HEK293 (cell line): ENCODE measurements around the gene SOX5.

Experiments
- CTCF ChIA-PET: fragments of 350-600 bp; formaldehyde crosslinking; extraction: SDS; loops from one replicate; lab custom pipeline; 2021; ENCODE audit warnings: antibody characterized with exemption; lab: Yijun Ruan, JAX
- POLR2A ChIA-PET: fragments of 300-600 bp; formaldehyde crosslinking; extraction: SDS; loops from one replicate; lab custom pipeline; 2020; ENCODE audit warnings: antibody characterized with exemption, inconsistent platforms; lab: Yijun Ruan, JAX
- H3K27ac ChIP-seq: fragments of 200-500 bp; sonication (Bioruptor generic); 2 replicates; pipeline ENCODE4 v1.5.1; 2014; ENCODE audit warnings: low read depth, low read length, control low read depth, inconsistent platforms; ENCODE audit errors: extremely low read depth
- H3K36me3 ChIP-seq, 2 experiments: fragments of 200-500 bp in 1 of 2; sonication (Bioruptor generic) in 1 of 2; 1 replicate in 1 of 2; 2 replicates in 1 of 2; pipeline ENCODE4 v1.5.1; 2014 to 2017; ENCODE audit warnings: inconsistent platforms in 2 of 2, low read length in 2 of 2; ENCODE audit not compliant: control insufficient read depth in 2 of 2, insufficient read depth in 1 of 2
- H3K4me1 ChIP-seq: fragments of 200-500 bp; sonication (Bioruptor generic); 2 replicates; pipeline ENCODE4 v1.5.1; 2014; ENCODE audit warnings: mild to moderate bottlenecking, low read length, inconsistent platforms; ENCODE audit not compliant: control insufficient read depth, insufficient read depth
- H3K4me3 ChIP-seq: 2 replicates; pipeline ENCODE4 v1.5.1; 2011; ENCODE audit warnings: low read depth, mild to moderate bottlenecking, control low read depth, low read length, moderate library complexity
- H3K9me3 ChIP-seq: fragments of 200-500 bp; sonication (Bioruptor generic); 2 replicates; pipeline ENCODE4 v1.5.1; 2014; ENCODE audit warnings: low read depth, low read length, inconsistent platforms; ENCODE audit not compliant: control insufficient read depth, insufficient read depth
- FEZF1 ChIP-seq: fragments of 450-650 bp; formaldehyde crosslinking; IDR thresholded peaks from 2 replicates; pipeline ENCODE4 v1.5.1; 2016; ENCODE audit warnings: missing biosample characterization, missing genetic modification characterization
- GFI1B ChIP-seq: fragments of 450-650 bp; formaldehyde crosslinking; IDR thresholded peaks from 2 replicates; pipeline ENCODE4 v1.5.1; 2016; ENCODE audit warnings: missing biosample characterization, missing genetic modification characterization
- GLIS2 ChIP-seq: fragments of 450-650 bp; formaldehyde crosslinking; IDR thresholded peaks from 2 replicates; pipeline ENCODE4 v1.5.1; 2016; ENCODE audit warnings: missing biosample characterization, missing genetic modification characterization
- KLF8 ChIP-seq: fragments of 450-650 bp; formaldehyde crosslinking; IDR thresholded peaks from 2 replicates; pipeline ENCODE4 v1.5.1; 2016; ENCODE audit warnings: missing biosample characterization, missing genetic modification characterization
- MZF1 ChIP-seq: fragments of 450-650 bp; formaldehyde crosslinking; IDR thresholded peaks from 2 replicates; pipeline ENCODE4 v1.5.1; 2017; ENCODE audit warnings: missing biosample characterization, missing genetic modification characterization, borderline replicate concordance
- OSR2 ChIP-seq: fragments of 450-650 bp; formaldehyde crosslinking; IDR thresholded peaks from 2 replicates; pipeline ENCODE4 v1.5.1; 2016; ENCODE audit warnings: missing biosample characterization, missing genetic modification characterization
- SETDB1 ChIP-seq: IDR thresholded peaks from one replicate; pipeline ENCODE4 v1.6.1; 2017; ENCODE audit warnings: mild to moderate bottlenecking, low read length, moderate library complexity, mixed read lengths; ENCODE audit not compliant: insufficient read length
- SP2 ChIP-seq: fragments of 450-650 bp; formaldehyde crosslinking; IDR thresholded peaks from 2 replicates; pipeline ENCODE4 v1.5.1; 2016; ENCODE audit warnings: missing biosample characterization, missing genetic modification characterization
- TRIM28 ChIP-seq: IDR thresholded peaks from 2 replicates; pipeline ENCODE4 v1.6.1; 2011; ENCODE audit warnings: low read length, control low read depth, borderline replicate concordance
- ZNF114 ChIP-seq: fragments of 450-650 bp; formaldehyde crosslinking; IDR thresholded peaks from 2 replicates; pipeline ENCODE4 v1.5.0; 2017; ENCODE audit warnings: missing biosample characterization, missing genetic modification characterization
- ZNF140 ChIP-seq: fragments of 450-650 bp; formaldehyde crosslinking; IDR thresholded peaks from 2 replicates; pipeline ENCODE4 v1.5.1; 2016; ENCODE audit warnings: missing biosample characterization, missing genetic modification characterization
- ZNF146 ChIP-seq: fragments of 450-650 bp; formaldehyde crosslinking; IDR thresholded peaks from 2 replicates; pipeline ENCODE4 v1.5.1; 2016; ENCODE audit warnings: missing biosample characterization, missing genetic modification characterization
- ZNF248 ChIP-seq: fragments of 450-650 bp; formaldehyde crosslinking; IDR thresholded peaks from 2 replicates; pipeline ENCODE4 v1.5.1; 2017; ENCODE audit warnings: missing biosample characterization, missing genetic modification characterization
- ZNF311 ChIP-seq: fragments of 450-650 bp; formaldehyde crosslinking; IDR thresholded peaks from 2 replicates; pipeline ENCODE4 v1.5.1; 2017; ENCODE audit warnings: missing biosample characterization, missing genetic modification characterization, borderline replicate concordance
- ZNF335 ChIP-seq: fragments of 450-650 bp; formaldehyde crosslinking; conservative IDR thresholded peaks from 2 replicates; pipeline ENCODE4 v1.5.1; 2016; ENCODE audit warnings: missing biosample characterization, missing genetic modification characterization
- ZNF350 ChIP-seq: fragments of 450-650 bp; formaldehyde crosslinking; IDR thresholded peaks from 2 replicates; pipeline ENCODE4 v1.5.0; 2017; ENCODE audit warnings: missing biosample characterization, mild to moderate bottlenecking, missing genetic modification characterization
- ZNF433 ChIP-seq: fragments of 450-650 bp; formaldehyde crosslinking; IDR thresholded peaks from 2 replicates; pipeline ENCODE4 v1.5.1; 2016; ENCODE audit warnings: missing biosample characterization, missing genetic modification characterization, low read depth
- ZNF596 ChIP-seq: fragments of 450-650 bp; IDR thresholded peaks from 2 replicates; pipeline ENCODE4 v1.5.0; 2018; ENCODE audit warnings: missing biosample characterization, mild to moderate bottlenecking, missing genetic modification characterization, moderate library complexity
- ZNF600 ChIP-seq: fragments of 450-650 bp; formaldehyde crosslinking; IDR thresholded peaks from 2 replicates; pipeline ENCODE4 v1.5.1; 2016; ENCODE audit warnings: missing biosample characterization, missing genetic modification characterization
- ZNF623 ChIP-seq: fragments of 450-650 bp; formaldehyde crosslinking; IDR thresholded peaks from 2 replicates; pipeline ENCODE4 v1.5.1; 2016; ENCODE audit warnings: missing biosample characterization, missing genetic modification characterization
- ZNF677 ChIP-seq: fragments of 450-650 bp; IDR thresholded peaks from 2 replicates; pipeline ENCODE4 v1.5.0; 2018; ENCODE audit warnings: missing biosample characterization, mild to moderate bottlenecking, missing genetic modification characterization, moderate library complexity
- ZNF747 ChIP-seq: fragments of 450-650 bp; formaldehyde crosslinking; IDR thresholded peaks from 2 replicates; pipeline ENCODE4 v1.5.1; 2016; ENCODE audit warnings: missing biosample characterization, missing genetic modification characterization
- ZNF785 ChIP-seq: fragments of 450-650 bp; formaldehyde crosslinking; IDR thresholded peaks from 2 replicates; pipeline ENCODE4 v1.5.1; 2016; ENCODE audit warnings: missing biosample characterization, missing genetic modification characterization
- ZNF830 ChIP-seq: fragments of 450-650 bp; IDR thresholded peaks from 2 replicates; pipeline ENCODE4 v1.5.0; 2018; ENCODE audit warnings: missing biosample characterization, missing genetic modification characterization, low read depth, mild to moderate bottlenecking, moderate library complexity
- TF ChIP-seq, protein P1 (sequence below): fragments of 450-650 bp; formaldehyde crosslinking; IDR thresholded peaks from 2 replicates; pipeline ENCODE4 v1.5.1; 2017; ENCODE audit warnings: missing biosample characterization, missing genetic modification characterization
- TF ChIP-seq, protein P2 (sequence below): IDR thresholded peaks from 2 replicates; pipeline ENCODE4 v1.6.1; 2011; ENCODE audit warnings: mild to moderate bottlenecking, low read depth, low read length, borderline replicate concordance
- TF ChIP-seq, protein P3 (sequence below): fragments of 450-650 bp; formaldehyde crosslinking; IDR thresholded peaks from 2 replicates; pipeline ENCODE4 v1.5.1; 2016; ENCODE audit warnings: missing biosample characterization, missing genetic modification characterization, borderline replicate concordance

SOX5 gene

DNA sequence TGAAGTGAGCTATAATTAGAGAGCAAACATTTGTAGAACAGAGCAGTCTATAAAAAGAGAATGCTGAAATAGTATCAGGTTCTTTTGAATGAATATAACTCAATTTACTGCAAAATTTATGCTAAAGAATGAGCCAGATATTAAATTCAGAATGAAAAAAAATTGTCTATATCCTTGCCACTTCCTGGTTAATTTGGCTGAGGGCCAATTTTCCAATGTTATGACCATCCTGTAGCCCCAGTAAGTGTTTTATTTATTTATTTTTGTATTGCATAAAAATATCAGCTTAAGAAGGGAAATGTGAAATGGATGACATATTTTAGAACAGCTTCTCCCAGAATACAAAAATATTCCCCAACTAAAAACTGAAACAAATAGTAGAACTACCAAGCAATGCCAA lies 263.4 kb downstream of the SOX5 start (continued):
- TF ChIP-seq GFI1B (tag by site-specific recombination) = no peak
- no peak for TF ChIP-seq GLIS2 (tag by site-specific recombination)
- TF ChIP-seq ZNF677 = no peak
- TF ChIP-seq ZNF600 (tag by site-specific recombination) = no peak
- TF ChIP-seq SP2 (tag by site-specific recombination) = no peak
- TF ChIP-seq ZNF335 = no peak
- no peak for TF ChIP-seq TRIM28
- no peak for TF ChIP-seq ZNF311 (tag by site-specific recombination)
- TF ChIP-seq, all 188 proteins: peak for 0

DNA sequence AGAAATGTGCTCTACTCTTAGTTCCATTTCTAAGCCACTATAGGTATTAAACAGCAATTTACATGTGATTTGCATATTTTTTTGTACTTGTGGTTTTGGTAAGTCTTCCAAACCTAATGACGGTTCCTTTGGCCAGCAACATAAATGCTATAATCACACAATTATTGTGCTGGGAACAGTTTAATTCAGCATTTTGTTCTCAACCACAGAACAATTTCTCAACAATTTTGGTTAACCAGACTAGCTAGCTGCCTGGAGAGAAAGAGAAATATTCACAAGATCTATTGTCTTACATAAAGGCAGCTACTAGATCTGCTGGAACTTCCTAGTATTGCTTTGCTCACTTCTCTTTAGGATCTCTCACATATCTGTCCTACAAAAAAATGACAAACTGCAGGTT lies 265.3 kb downstream of the SOX5 start:
- TF ChIP-seq ZNF596 (tag by site-specific recombination) (no peak), ZNF623 (tag by site-specific recombination) (no peak), ZNF140 (tag by site-specific recombination) (no peak), ZNF350 (tag by site-specific recombination) (no peak), KLF8 (tag by site-specific recombination) (no peak), ZNF830 (tag by site-specific recombination) (no peak), SETDB1 (no peak), OSR2 (no peak), ZNF747 (tag by site-specific recombination) (no peak), MZF1 (tag by site-specific recombination) (no peak)
- TF ChIP-seq, protein P1, sequence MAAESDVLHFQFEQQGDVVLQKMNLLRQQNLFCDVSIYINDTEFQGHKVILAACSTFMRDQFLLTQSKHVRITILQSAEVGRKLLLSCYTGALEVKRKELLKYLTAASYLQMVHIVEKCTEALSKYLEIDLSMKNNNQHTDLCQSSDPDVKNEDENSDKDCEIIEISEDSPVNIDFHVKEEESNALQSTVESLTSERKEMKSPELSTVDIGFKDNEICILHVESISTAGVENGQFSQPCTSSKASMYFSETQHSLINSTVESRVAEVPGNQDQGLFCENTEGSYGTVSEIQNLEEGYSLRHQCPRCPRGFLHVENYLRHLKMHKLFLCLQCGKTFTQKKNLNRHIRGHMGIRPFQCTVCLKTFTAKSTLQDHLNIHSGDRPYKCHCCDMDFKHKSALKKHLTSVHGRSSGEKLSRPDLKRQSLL (tag by site-specific recombination) = no peak
- TF ChIP-seq, protein P2, sequence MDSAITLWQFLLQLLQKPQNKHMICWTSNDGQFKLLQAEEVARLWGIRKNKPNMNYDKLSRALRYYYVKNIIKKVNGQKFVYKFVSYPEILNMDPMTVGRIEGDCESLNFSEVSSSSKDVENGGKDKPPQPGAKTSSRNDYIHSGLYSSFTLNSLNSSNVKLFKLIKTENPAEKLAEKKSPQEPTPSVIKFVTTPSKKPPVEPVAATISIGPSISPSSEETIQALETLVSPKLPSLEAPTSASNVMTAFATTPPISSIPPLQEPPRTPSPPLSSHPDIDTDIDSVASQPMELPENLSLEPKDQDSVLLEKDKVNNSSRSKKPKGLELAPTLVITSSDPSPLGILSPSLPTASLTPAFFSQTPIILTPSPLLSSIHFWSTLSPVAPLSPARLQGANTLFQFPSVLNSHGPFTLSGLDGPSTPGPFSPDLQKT = no peak
- TF ChIP-seq, protein P3, sequence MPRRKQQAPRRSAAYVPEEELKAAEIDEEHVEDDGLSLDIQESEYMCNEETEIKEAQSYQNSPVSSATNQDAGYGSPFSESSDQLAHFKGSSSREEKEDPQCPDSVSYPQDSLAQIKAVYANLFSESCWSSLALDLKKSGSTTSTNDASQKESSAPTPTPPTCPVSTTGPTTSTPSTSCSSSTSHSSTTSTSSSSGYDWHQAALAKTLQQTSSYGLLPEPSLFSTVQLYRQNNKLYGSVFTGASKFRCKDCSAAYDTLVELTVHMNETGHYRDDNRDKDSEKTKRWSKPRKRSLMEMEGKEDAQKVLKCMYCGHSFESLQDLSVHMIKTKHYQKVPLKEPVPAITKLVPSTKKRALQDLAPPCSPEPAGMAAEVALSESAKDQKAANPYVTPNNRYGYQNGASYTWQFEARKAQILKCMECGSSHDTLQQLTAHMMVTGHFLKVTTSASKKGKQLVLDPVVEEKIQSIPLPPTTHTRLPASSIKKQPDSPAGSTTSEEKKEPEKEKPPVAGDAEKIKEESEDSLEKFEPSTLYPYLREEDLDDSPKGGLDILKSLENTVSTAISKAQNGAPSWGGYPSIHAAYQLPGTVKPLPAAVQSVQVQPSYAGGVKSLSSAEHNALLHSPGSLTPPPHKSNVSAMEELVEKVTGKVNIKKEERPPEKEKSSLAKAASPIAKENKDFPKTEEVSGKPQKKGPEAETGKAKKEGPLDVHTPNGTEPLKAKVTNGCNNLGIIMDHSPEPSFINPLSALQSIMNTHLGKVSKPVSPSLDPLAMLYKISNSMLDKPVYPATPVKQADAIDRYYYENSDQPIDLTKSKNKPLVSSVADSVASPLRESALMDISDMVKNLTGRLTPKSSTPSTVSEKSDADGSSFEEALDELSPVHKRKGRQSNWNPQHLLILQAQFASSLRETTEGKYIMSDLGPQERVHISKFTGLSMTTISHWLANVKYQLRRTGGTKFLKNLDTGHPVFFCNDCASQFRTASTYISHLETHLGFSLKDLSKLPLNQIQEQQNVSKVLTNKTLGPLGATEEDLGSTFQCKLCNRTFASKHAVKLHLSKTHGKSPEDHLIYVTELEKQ = no peak
- H3K4me1 ChIP-seq = no peaks in the 10 kb centered on the region
- H3K27ac ChIP-seq = no peak overlapping the region
- H3K4me3 ChIP-seq = no peak overlapping the region
- no peaks in the 10 kb centered on the region for H3K9me3 ChIP-seq
- no peaks in the 10 kb centered on the region for H3K36me3 ChIP-seq
- ChIA-PET POLR2A (no interaction called here), CTCF (no interaction called here)

DNA sequence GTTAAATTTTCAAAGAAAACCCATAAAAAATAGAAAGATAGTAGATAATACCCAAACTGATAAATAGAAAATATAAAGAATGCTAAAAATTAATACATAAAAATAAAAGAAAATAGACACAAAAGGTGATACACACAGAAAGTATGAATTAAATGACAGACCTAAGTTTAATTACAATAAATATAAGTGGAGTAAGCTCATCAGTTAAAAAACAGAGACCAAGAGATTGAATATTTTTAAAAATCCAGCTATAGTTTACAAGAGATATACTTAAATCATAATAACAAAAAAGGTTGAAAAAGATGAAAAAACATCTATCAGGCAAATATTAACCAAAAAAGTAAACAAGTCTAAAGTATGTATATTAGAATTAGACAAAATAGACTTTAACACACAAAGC lies 268.2 kb downstream of the SOX5 start:
- H3K4me1 ChIP-seq = no peaks in the 10 kb centered on the region
- H3K36me3 ChIP-seq = no peaks in the 10 kb centered on the region
- ChIA-PET CTCF (no interaction called here), POLR2A (no interaction called here)
- no peaks in the 10 kb centered on the region for H3K9me3 ChIP-seq
- no peak overlapping the region for H3K27ac ChIP-seq
- no peak overlapping the region for H3K4me3 ChIP-seq
- TF ChIP-seq ZNF433 (tag by site-specific recombination) (no peak), GLIS2 (tag by site-specific recombination) (no peak), ZNF785 (tag by site-specific recombination) (no peak), FEZF1 (tag by site-specific recombination) (no peak), ZNF248 (tag by site-specific recombination) (no peak), ZNF114 (tag by site-specific recombination) (no peak), ZNF146 (tag by site-specific recombination) (no peak)
